HG03521 (cell line): ENCODE measurements around the gene GATA5.

Experiments
- ATAC-seq: cut with Tn5 transposase; IDR thresholded peaks from one replicate; pipeline ENCODE4 v1.9.1; 2021; ENCODE audit warnings: mild to moderate bottlenecking, moderate library complexity; ENCODE audit not compliant: unreplicated experiment

The GATA5 gene

DNA sequence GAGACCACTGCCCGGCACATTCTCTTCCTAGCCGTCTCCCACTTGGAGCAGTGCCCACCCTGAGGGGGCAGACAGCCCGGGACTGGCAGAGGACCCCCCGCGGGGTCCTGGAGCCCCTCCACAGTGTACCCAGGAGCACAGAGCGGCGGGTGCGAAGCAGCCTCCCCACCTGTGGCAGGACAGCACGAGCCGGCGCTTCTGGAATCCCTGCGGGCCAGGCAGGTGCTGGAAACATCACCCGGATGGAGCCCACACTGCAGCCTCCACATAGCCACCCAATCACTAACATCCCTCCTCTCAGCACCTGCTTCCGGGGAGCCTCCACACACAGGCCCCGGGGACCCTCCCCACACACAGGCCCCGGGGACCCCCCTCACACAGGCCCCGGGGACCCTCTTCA lies 18.7 kb downstream of the GATA5 start:
- no peak for ATAC-seq

DNA sequence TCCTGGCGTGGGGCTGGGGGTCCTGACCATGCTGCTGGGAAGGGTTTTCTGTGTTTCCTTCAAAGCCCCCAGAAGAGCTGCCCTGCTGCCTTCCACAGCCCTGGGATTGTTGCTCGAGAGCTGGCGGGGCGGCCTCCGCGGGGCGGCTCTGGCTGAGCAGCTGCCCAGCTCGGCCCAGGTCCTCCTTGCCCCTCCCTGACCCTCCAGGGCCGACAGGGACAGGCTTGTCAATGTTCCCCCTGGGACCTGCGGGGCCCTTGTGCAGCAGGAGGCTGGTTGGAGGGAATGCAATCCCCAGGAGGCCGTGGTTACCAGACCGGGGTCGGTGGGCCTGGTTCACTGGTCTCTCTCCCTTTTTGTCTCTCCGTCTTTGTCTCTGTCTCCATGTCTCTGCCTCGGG lies 19.9 kb downstream of the GATA5 start:
- ATAC-seq, result no peak

DNA sequence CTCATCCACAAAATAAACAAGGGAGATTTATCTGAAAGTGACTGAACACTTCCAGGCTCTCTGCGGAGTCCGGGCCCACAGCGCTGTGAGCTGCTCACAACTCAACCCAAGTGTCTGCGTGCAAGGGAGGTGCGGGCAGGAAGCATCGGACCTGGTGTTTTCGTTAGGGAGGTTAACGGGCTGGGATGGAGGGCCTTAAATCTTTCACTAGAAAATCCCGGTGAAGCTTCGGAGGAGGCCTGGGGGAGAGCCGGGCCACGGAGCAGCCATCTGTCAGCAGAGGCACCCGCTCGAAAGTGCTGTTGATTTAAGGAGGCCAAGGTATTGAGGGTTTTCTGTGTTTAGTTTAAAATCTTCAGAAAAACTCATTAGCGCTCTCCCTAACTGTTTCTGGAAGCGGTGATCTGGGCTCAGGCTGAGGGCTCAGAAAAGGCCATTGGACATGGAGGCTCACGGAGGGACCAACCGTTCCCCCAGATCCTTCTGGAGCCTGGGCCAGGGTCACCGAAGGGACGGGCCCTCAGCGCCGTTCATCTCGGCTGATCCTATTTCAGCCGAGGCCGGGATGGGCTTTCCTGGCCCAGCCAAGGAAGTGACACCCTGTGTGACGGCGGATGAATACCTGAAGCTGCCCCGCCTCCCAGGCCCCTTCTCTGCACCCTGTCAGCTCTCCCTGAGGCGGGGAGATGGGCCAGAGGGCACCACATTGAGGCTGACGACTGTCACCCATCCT lies 20.7 kb downstream of the GATA5 start:
- ATAC-seq, result no peak

DNA sequence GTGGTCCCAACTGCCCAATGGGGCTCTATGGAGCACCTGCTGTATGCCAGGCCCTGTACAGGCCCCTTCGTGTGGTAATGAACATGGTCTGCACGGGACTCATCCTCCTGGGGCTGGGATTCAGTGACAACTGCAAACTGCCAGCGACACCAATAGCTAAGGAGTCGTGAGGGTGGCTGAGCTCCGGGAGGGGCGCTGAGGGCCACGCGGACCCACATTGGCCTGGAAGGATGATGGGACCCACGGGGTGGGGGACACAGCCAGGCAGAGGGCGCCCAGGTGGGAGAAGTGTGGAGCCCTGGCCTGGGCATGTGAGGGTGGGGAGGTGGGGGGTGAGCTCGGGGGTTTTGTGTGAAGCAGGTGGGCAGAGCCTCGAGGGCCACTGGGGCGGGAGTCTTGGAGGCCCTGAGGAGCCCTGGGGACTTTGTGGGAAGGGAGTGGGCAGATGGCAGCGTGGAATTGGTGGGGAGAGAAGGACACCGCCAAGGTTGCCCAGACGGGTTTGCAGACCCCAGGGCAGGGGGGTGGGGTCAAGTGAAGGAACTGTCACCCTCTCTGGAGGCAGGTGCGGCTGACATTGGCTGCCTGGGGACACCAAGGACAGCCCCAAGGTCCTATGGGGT lies 22.5 kb downstream of the GATA5 start:
- no peak for ATAC-seq

GRCh38 chr20:62452475-62453095 lies 23.2 kb downstream of the GATA5 start:
- no peak for ATAC-seq

GRCh38 chr20:62451970-62452369 lies 23.8 kb downstream of the GATA5 start:
- no peak for ATAC-seq

DNA sequence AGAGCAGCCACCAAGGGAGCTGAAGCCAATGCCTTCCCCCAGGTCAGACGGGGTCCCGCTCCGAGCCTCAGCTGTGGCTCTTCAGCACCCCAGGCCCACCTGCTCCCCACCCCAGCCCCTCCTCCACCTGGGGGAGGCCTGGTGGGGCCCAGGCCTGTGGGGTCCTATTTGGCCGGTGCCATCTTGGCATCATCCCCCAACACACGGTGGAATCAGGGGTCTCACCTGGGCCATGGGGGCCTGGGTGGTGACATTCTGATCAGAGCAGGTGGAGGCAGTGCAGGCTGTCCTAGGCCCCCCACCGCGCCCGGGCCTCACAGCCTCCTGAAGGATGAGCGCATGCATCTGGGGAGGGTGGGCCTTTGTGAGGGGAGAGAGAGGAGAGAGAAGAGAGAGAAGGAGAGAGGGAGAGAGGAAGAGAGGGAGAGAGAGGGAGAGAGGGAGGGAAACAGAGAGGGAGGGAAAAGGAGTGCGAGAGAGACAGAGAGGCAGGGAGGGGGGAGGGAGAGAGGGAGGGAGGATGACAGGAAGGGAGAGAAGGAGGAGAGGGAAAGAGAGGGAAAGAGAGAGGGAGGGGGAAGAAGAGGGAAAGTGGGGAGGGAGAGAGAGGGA lies 24.5 kb downstream of the GATA5 start:
- no peak for ATAC-seq

DNA sequence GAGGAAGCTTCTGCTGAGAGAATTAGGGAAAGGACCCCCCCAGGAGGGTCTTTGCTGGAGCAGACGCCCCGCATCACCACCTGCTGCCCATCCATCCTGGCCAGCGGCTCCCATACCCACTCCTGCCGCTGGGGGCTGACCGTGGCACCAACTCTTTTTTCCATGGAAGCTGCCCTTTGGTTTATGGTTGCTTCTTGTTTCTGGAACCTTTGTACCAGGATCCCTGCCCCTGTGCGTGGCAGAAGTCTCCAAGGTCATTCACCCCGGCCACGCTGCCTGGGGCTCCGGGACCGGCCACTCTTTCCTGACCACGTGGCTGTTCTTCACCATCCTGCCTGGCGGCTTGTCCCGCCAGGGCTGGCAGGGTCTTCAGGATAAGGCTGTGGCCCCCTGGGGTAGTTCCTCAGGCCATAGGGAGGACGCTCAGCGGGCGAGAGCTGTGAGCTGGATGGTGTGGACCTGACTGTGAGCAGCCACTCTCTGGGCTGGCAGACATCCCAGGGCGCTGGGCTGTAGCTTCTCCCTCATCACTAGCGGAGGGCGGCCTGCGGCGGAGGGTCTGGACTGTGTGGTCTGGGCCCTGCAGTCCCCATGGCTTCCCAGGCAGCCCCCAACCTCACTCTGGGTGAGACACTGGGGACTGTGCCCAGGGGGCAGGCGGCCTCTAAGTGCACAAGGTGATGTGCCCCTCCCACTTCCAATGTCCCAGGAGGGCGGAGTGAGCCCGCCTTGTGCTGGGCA lies 25.7 kb downstream of the GATA5 start:
- no peak for ATAC-seq

GRCh38 chr20:62448788-62449187 lies 27.0 kb downstream of the GATA5 start:
- ATAC-seq, result no peak

- ATAC-seq, result no peak
Observed at GRCh38 chr20:62448038-62448437, 27.8 kb downstream of the GATA5 start.

DNA sequence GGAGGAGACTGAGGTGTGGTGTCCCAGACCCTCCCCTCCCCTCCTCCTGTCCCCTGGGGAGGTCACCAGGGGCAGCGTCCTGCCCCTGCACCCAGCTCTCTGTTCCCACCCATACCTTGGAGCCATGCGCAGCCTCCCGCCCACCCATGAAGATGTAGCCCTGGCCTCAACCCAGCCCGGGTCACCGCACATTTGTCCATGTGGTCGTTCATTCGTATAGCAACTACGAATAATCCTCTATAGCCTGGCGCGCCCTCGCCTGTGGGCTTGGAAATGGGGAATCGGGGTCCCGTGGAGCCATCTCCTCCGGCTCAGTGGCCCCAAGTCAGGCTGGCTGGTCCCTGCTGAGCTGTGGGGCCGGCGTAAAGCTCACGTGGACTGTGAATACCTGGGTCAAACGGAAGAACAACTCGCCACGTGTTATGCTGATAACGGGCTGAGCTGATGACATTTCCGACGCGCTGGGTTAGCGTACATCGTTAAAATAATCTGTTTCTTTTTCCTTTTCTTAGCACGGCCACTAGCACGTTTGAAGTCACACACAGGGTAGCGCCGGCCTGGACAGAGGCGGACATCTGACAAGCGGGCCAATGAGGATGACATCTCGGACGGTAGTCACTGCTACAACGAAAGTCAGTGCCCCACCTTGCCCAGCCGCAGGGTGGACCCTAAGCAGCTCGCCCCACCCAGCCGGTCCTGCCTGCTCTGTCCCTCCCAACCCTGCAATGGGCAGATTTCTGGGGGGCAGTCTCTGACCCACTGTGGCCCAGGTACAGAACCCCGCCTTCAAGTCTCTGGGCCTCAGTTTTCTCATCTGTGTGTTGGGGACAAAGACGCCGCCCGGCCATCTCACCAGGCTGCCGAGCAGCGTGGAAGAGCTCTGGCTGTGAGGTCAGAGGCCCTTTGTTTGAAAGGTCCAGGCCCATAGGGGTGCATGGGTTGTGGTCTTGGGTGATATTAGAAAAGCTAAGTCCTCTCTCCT lies 28.6 kb downstream of the GATA5 start:
- no peak for ATAC-seq

DNA sequence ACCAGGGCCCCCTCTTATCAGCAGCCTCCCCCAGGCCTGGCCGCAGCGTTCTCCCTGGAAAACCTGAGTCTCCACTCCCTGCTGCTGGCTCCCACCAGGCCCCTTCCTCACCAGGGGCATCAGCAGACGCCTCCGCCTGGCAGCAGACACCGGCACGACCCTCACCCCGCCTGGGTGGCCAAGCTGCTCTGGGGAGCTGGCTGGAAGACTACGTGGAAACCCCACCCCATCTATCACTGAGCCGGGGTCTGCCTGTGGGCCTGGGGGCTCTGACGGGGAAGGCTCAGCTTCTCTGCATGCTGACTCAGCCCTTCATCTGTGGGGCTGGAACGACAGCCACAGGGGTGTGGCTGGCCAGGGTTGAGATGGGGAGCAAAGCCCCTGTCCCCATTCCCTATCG lies 29.3 kb downstream of the GATA5 start:
- ATAC-seq, result no peak

GRCh38 chr20:62445553-62446340 lies 30.0 kb downstream of the GATA5 start:
- ATAC-seq, result no peak

- ATAC-seq, result no peak
Observed at GRCh38 chr20:62444286-62444685, 31.5 kb downstream of the GATA5 start.

DNA sequence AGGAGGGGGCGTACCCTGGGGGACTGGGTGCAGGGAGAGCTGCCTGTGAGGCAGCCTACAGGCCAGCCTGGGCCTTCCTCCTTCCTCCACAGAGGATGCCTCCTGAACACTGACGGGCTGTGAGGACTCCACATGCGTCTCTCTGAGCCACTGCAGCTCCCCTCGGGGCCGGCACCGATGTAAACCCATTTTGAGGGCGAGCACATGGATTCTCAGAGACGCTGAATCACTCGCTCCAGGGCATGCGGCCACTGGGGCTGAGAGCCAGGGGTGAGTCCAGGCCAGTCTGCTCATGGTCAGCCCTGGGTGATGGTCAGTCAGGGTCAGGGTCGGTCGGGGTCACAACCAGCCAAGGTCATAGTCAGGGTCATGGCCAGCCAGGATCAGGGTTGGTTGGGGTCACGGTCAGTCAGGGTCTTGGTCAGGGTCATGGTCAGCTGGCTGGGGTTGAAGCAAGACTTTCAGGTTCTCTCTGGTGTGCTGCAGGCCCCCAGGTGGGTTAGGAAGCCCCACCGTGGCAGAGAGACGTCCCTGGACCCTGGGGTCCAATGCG lies 33.7 kb downstream of the GATA5 start:
- no peak for ATAC-seq

DNA sequence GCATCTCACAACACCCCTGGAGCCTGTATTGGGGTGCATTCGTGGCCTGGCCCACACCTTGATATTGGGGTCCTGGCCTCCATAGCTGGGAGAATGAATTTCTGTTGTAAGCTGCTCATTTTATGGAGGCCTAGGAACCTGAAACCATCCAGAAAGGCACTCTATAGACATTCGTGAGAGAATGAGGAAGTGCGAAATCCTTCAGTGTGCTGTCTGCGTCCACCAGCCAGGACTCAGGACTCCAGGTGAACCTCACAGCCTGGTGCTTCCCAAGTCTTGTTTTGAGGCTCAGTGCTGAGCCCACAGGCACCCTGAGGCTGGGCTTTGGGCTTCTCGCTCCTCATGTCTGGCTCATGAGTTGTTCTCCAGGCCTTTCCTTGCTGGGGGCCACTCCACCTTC lies 36.6 kb downstream of the GATA5 start:
- no peak for ATAC-seq

DNA sequence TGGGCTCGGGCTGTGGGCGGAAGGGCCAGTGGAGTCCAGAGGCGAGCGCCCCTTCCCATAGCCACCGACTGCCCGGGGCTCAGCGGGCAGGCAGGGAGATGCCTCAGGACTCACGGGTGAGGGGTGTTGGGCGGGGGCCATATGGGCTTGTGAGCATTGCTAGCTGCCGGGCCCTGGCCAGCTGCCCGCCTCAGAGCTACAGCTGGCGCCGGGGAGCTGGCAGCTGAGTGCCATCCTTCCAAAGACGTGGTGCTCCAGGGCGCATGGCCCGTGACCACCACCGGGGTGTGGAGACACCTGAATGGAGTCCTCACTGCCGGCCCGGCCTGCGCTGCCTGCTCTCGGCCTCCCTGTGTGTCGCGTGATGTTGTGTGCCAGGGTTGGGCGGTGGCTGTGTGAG lies 37.9 kb downstream of the GATA5 start:
- ATAC-seq, result no peak

GRCh38 chr20:62437496-62437895 lies 38.3 kb downstream of the GATA5 start:
- no peak for ATAC-seq

DNA sequence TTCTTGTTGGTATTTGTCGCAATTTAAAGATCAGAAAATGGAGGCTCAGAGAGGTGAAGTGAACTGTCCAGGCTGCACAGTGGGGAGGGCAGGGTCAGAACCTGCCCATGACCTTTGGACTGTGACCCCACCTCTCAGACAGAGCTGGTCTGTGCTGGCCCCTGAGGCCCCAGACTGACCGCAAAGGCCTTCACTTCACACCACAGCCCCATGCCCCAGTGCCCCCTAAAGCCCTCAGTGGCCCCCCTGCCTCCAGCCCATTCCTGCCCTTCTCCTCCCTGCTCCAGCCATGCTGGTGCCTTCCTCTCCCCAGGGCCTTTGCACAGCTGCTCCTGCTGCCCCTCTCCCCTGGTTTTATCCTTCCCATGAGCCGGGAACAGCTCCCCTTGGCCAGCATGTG lies 39.1 kb downstream of the GATA5 start:
- ATAC-seq, result no peak
